ENCODE results near the gene BANP. TPM values are rescaled to one million over a fixed set of nuclear protein-coding genes. Genes with fewer than 3 reads are reported as not detected.

BANP gene
- total and polyA plus RNA-seq, 4 donors = 10.3 to 56.6 (median 20.1) TPM

GRCh38 chr16:88008840-88009239 lies 57.6 kb downstream of the BANP start:
- Histone ChIP-seq H3K4me1 (ENCODE audit: control insufficient read depth in 5 of 5, insufficient read depth in 5 of 5, low read length in 5 of 5) (peaks cover 0 to 5% (median 2%) of the 10 kb centered on the region in 5 donors), H3K36me3 (ENCODE audit: control insufficient read depth in 4 of 4, insufficient read depth in 4 of 4, low read length in 4 of 4) (peaks cover 0 to 24% (median 13%) of the 10 kb centered on the region in 4 donors)

GRCh38 chr16:88009563-88010342 lies 58.5 kb downstream of the BANP start:
- no peak overlapping the region for H3K9ac ChIP-seq (ENCODE audit: insufficient read depth in 1 of 2, low read length in 2 of 2)
- WGBS, 2 donors = 96% methylated on average over 7 of the region's 7 CpGs
- H3K4me1 ChIP-seq (ENCODE audit: control insufficient read depth in 5 of 5, insufficient read depth in 5 of 5, low read length in 5 of 5) = peaks cover 0 to 13% (median 8%) of the 10 kb centered on the region in 5 donors
- no peaks in the 10 kb centered on the region for H3K9me3 ChIP-seq (ENCODE audit: control insufficient read depth in 4 of 4, insufficient read depth in 3 of 4, low read length in 3 of 4)
- H3K27ac ChIP-seq (ENCODE audit: low read depth in 1 of 2, low read length in 1 of 2) = no peak overlapping the region
- peaks cover 0 to 19% (median 13%) of the 10 kb centered on the region in 4 donors for H3K36me3 ChIP-seq (ENCODE audit: control insufficient read depth in 4 of 4, insufficient read depth in 4 of 4, low read length in 4 of 4)
- DNase-seq (no peak), ATAC-seq (ENCODE audit: insufficient read depth, low FRiP score) (no peak)
- TF ChIP-seq CTCF (IDR thresholded peaks at IDR 0.05; ENCODE audit: control extremely low read depth, extremely low read depth) = no peak
- H3K4me3 ChIP-seq = no peak overlapping the region
- no peaks in the 10 kb centered on the region for H3K27me3 ChIP-seq (ENCODE audit: control insufficient read depth in 3 of 3, insufficient read depth in 3 of 3, low read length in 2 of 3)

More at GRCh38 chr16:88008840-88009239, 57.6 kb downstream of the BANP start:
- Histone ChIP-seq H3K9ac (ENCODE audit: insufficient read depth in 1 of 2, low read length in 2 of 2) (no peak overlapping the region), H3K9me3 (ENCODE audit: control insufficient read depth in 4 of 4, insufficient read depth in 3 of 4, low read length in 3 of 4) (no peaks in the 10 kb centered on the region), H3K4me3 (no peak overlapping the region), H3K27me3 (ENCODE audit: control insufficient read depth in 3 of 3, insufficient read depth in 3 of 3, low read length in 2 of 3) (no peaks in the 10 kb centered on the region), H3K27ac (ENCODE audit: low read depth in 1 of 2, low read length in 1 of 2) (no peak overlapping the region)
- DNase-seq = no peak
- ATAC-seq (ENCODE audit: insufficient read depth, low FRiP score) = no peak
- WGBS, 2 donors = 42 to 72% methylated on average over 5 of the region's 5 CpGs
- TF ChIP-seq CTCF (IDR thresholded peaks at IDR 0.05; ENCODE audit: control extremely low read depth, extremely low read depth) = no peak

GRCh38 chr16:88010343-88010967 lies 59.2 kb downstream of the BANP start:
- Histone ChIP-seq H3K9me3 (ENCODE audit: control insufficient read depth in 4 of 4, insufficient read depth in 3 of 4, low read length in 3 of 4) (no peaks in the 10 kb centered on the region), H3K4me1 (ENCODE audit: control insufficient read depth in 5 of 5, insufficient read depth in 5 of 5, low read length in 5 of 5) (peaks cover 0 to 13% (median 8%) of the 10 kb centered on the region in 5 donors), H3K9ac (ENCODE audit: insufficient read depth in 1 of 2, low read length in 2 of 2) (no peak overlapping the region), H3K36me3 (ENCODE audit: control insufficient read depth in 4 of 4, insufficient read depth in 4 of 4, low read length in 4 of 4) (peaks cover 0 to 19% (median 13%) of the 10 kb centered on the region in 4 donors), H3K4me3 (no peak overlapping the region), H3K27me3 (ENCODE audit: control insufficient read depth in 3 of 3, insufficient read depth in 3 of 3, low read length in 2 of 3) (no peaks in the 10 kb centered on the region), H3K27ac (ENCODE audit: low read depth in 1 of 2, low read length in 1 of 2) (no peak overlapping the region)
- WGBS, 2 donors = 91 to 92% methylated on average over 25 of the region's 25 CpGs
- no peak for TF ChIP-seq CTCF (IDR thresholded peaks at IDR 0.05; ENCODE audit: control extremely low read depth, extremely low read depth)
- no peak for DNase-seq
- ATAC-seq (ENCODE audit: insufficient read depth, low FRiP score) = no peak

Measured in lung (tissue), 12 donors.